NCI-H128 (cell line): ENCODE measurements around the gene WHAMM.
"Not testable (repeated sequence)": the region's sequence is repeated elsewhere in the genome, so short reads cannot be mapped to it uniquely, and the experiment has no call there.

ENCODE experiments used
- DNase-seq: peaks from one replicate; lab custom pipeline; 2025; ENCODE audit not compliant: unreplicated experiment; lab: John Stamatoyannopoulos, UW

Gene WHAMM

GRCh38 chr15:82809308-82810060 lies at the start of gene WHAMM:
TSS of gene WHAMM (plus strand) at chr15:82809628. CDS start at chr15:82809727, 99 bp downstream.
- DNase-seq = peak; percentile 86

GRCh38 chr15:82763361-82764116 lies 45.9 kb upstream of the WHAMM start:
- DNase-seq = no peak

- no peak for DNase-seq
These were observed 45.3 kb upstream of the WHAMM start for GRCh38 chr15:82764117-82764490.

GRCh38 chr15:82764740-82765139 lies 44.7 kb upstream of the WHAMM start:
- no peak for DNase-seq

GRCh38 chr15:82766201-82766600 lies 43.2 kb upstream of the WHAMM start:
- not testable (repeated sequence) for DNase-seq

GRCh38 chr15:82767163-82767829 lies 42.1 kb upstream of the WHAMM start:
- no peak for DNase-seq

- no peak for DNase-seq
These were observed 40.9 kb upstream of the WHAMM start for GRCh38 chr15:82768414-82769054.

GRCh38 chr15:82771789-82772607 lies 37.4 kb upstream of the WHAMM start:
- DNase-seq = no peak

- no peak for DNase-seq
These were observed 34.9 kb upstream of the WHAMM start for GRCh38 chr15:82774496-82774895.

GRCh38 chr15:82778755-82779154 lies 30.7 kb upstream of the WHAMM start:
- DNase-seq = no peak

GRCh38 chr15:82781349-82781748 lies 28.1 kb upstream of the WHAMM start:
- DNase-seq = no peak

GRCh38 chr15:82788496-82788895 lies 20.9 kb upstream of the WHAMM start:
- no peak for DNase-seq

- no peak for DNase-seq
These were observed 19.9 kb upstream of the WHAMM start for GRCh38 chr15:82789491-82789890.

- DNase-seq = no peak
These were observed 19.1 kb upstream of the WHAMM start for GRCh38 chr15:82790321-82790720.

GRCh38 chr15:82792068-82792467 lies 17.4 kb upstream of the WHAMM start:
- DNase-seq = no peak

- DNase-seq = no peak
These were observed 15.7 kb upstream of the WHAMM start for GRCh38 chr15:82793737-82794136.

- no peak for DNase-seq
These were observed 11.3 kb upstream of the WHAMM start for GRCh38 chr15:82798104-82798503.

GRCh38 chr15:82798531-82799166 lies 10.8 kb upstream of the WHAMM start:
- DNase-seq = no peak

- DNase-seq = no peak
These were observed 10.1 kb upstream of the WHAMM start for GRCh38 chr15:82799183-82799841.

GRCh38 chr15:82802497-82802896 lies 6.9 kb upstream of the WHAMM start:
- DNase-seq = no peak
